Adrenal gland (tissue), 5 donors: ENCODE data around the gene CNTNAP2.

ENCODE experiments used
- POLR2A ChIP-seq, 2 donors: fragments of 450-650 bp; IDR thresholded peaks; one replicate each; pipeline ENCODE4 v1.6.1; 2017; ENCODE audit warnings: antibody characterized with exemption in 2 of 2, mild to moderate bottlenecking in 2 of 2, moderate library complexity in 1 of 2
- TF ChIP-seq, protein P1 (sequence below), 6 experiments: fragments of 450-650 bp in 4 of 6; fragments of 200-600 bp in 2 of 6; sonication (generic) in 1 of 6; IDR thresholded peaks; 1 replicate in 5 of 6; 2 replicates in 1 of 6; pipeline versions ENCODE4 v1.5.1 to v1.8.0; 2016 to 2021; ENCODE audit warnings: antibody characterized with exemption in 6 of 6, mild to moderate bottlenecking in 2 of 6, moderate library complexity in 1 of 6
- donor health status: DM: no; HTN: no; CAD: no.

DNA sequence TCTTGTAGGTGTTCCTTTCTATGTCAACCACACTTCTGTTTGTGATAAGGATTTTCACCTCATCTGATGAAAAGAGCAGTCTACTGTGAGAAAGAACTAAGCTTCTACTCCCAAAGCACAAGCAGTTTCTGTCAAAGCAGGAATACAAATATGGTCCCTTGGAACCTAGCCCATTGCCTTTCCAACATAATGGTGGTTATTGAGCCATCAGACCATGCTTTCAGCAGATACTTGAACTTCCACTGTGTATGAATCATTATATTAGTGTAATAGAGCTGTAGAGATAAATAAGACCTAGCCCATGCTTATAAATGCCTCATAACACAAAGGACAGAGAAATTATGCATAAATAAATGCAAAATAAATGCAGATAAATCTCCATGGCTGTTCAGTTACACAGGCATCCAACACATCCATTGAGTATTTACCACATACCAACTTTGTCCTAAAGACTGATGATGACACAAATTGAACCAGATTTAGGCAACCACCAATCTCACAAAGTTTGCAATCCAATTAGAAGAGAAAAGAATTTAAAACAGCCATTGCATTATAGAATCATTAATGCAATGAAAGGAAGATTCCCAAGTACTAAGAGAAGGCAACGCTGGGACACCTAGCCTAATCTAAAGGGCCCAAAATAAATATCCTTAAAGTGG is 1744.6 kb downstream of the CNTNAP2 start:
- TF ChIP-seq, protein P1, sequence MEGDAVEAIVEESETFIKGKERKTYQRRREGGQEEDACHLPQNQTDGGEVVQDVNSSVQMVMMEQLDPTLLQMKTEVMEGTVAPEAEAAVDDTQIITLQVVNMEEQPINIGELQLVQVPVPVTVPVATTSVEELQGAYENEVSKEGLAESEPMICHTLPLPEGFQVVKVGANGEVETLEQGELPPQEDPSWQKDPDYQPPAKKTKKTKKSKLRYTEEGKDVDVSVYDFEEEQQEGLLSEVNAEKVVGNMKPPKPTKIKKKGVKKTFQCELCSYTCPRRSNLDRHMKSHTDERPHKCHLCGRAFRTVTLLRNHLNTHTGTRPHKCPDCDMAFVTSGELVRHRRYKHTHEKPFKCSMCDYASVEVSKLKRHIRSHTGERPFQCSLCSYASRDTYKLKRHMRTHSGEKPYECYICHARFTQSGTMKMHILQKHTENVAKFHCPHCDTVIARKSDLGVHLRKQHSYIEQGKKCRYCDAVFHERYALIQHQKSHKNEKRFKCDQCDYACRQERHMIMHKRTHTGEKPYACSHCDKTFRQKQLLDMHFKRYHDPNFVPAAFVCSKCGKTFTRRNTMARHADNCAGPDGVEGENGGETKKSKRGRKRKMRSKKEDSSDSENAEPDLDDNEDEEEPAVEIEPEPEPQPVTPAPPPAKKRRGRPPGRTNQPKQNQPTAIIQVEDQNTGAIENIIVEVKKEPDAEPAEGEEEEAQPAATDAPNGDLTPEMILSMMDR (IDR thresholded peaks at IDR 0.05): no peak
- no peak for TF ChIP-seq POLR2A (IDR thresholded peaks at IDR 0.05)
